ENCODE measurements around the gene SORCS1. TPM values are rescaled to one million over a fixed set of nuclear protein-coding genes. Genes with fewer than 3 reads are reported as not detected.

SORCS1 gene
- total RNA-seq, 4 donors from 2014 or later = 0.26 to 9.4 (median 3.8) TPM

DNA sequence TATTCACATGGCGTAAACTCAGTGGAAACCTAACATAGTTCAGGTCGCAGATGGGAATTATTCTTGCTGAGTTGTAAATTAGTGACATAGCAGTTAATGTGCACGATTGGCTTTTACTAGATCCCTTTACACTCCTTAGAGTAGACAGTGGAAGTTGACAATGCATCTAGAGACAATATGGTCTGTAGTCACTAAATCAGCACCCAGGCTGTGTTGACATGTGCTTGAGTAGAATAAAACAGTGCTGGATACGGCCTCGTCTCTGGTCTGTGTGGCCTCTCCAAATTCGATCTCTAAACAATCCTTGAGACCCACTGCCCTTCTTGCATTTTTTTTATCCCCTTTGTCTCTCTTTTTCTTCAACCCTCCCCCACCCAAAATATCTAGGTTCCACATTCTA is 615.7 kb downstream of the SORCS1 start:
- intact Hi-C loops (cut with DNase I; ENCODE audit: low total_unique reads) = no loop called here

GRCh38 chr10:106547047-106547635 is 617.4 kb downstream of the SORCS1 start:
- intact Hi-C loops (cut with DNase I; ENCODE audit: low total_unique reads) = no loop called here
- no peak for TF ChIP-seq POLR2A (IDR thresholded peaks at IDR 0.05)
- TF ChIP-seq CTCF (IDR thresholded peaks at IDR 0.05) = no peak
- Histone ChIP-seq H3K9me3 (no peaks in the 10 kb centered on the region), H3K4me3 (no peak overlapping the region), H3K27me3 (no peaks in the 10 kb centered on the region), H3K4me1 (no peaks in the 10 kb centered on the region), H3K36me3 (no peaks in the 10 kb centered on the region), H3K27ac (no peak overlapping the region)
- DNase-seq = no peak

More for the DNA sequence above, 615.7 kb downstream of the SORCS1 start:
- TF ChIP-seq CTCF (IDR thresholded peaks at IDR 0.05) (no peak), POLR2A (IDR thresholded peaks at IDR 0.05) (no peak)
- Histone ChIP-seq H3K36me3 (no peaks in the 10 kb centered on the region), H3K27ac (no peak overlapping the region), H3K9me3 (no peaks in the 10 kb centered on the region), H3K4me1 (no peaks in the 10 kb centered on the region), H3K4me3 (no peak overlapping the region), H3K27me3 (no peaks in the 10 kb centered on the region)
- DNase-seq = no peak

- no peaks in the 10 kb centered on the region for H3K27me3 ChIP-seq
- DNase-seq = no peak
- no peaks in the 10 kb centered on the region for H3K4me1 ChIP-seq
- intact Hi-C loops (cut with DNase I; ENCODE audit: low total_unique reads) = no loop called here
- H3K27ac ChIP-seq = no peak overlapping the region
- no peaks in the 10 kb centered on the region for H3K36me3 ChIP-seq
- no peaks in the 10 kb centered on the region for H3K9me3 ChIP-seq
- no peak for TF ChIP-seq POLR2A (IDR thresholded peaks at IDR 0.05)
- no peak for TF ChIP-seq CTCF (IDR thresholded peaks at IDR 0.05)
- H3K4me3 ChIP-seq = no peak overlapping the region
These were observed 622.0 kb downstream of the SORCS1 start for GRCh38 chr10:106542461-106542860.

GRCh38 chr10:106540645-106541044 is 623.9 kb downstream of the SORCS1 start:
- intact Hi-C loops (cut with DNase I; ENCODE audit: low total_unique reads) = no loop called here
- Histone ChIP-seq H3K9me3 (no peaks in the 10 kb centered on the region), H3K4me1 (no peaks in the 10 kb centered on the region), H3K27me3 (no peaks in the 10 kb centered on the region), H3K27ac (no peak overlapping the region), H3K36me3 (no peaks in the 10 kb centered on the region), H3K4me3 (no peak overlapping the region)
- no peak for DNase-seq
- TF ChIP-seq POLR2A (IDR thresholded peaks at IDR 0.05) (no peak), CTCF (IDR thresholded peaks at IDR 0.05) (no peak)

- Histone ChIP-seq H3K9me3 (no peaks in the 10 kb centered on the region), H3K27ac (no peak overlapping the region), H3K27me3 (no peaks in the 10 kb centered on the region), H3K4me1 (no peaks in the 10 kb centered on the region), H3K4me3 (no peak overlapping the region), H3K36me3 (no peaks in the 10 kb centered on the region)
- intact Hi-C loops (cut with DNase I; ENCODE audit: low total_unique reads) = no loop called here
- no peak for DNase-seq
- TF ChIP-seq POLR2A (IDR thresholded peaks at IDR 0.05) (no peak), CTCF (IDR thresholded peaks at IDR 0.05) (no peak)
These were observed 626.6 kb downstream of the SORCS1 start for GRCh38 chr10:106537866-106538265.
